HG03159 (cell line): ENCODE data around the gene MTA1.
A peak's percentile ranks its signal among the peaks of the same experiment; 100 is the strongest.

Source experiments
- ATAC-seq: cut with Tn5 transposase; IDR thresholded peaks from one replicate; pipeline ENCODE4 v1.9.1; 2021; ENCODE audit warnings: mild to moderate bottlenecking, moderate library complexity; ENCODE audit not compliant: unreplicated experiment

The MTA1 gene

GRCh38 chr14:105401699-105402098, 17.9 kb upstream of the MTA1 start:
- ATAC-seq, result no peak

- no peak for ATAC-seq
These were observed 11.0 kb upstream of the MTA1 start for GRCh38 chr14:105408592-105408991.

- ATAC-seq, result no peak
These were observed 10.3 kb upstream of the MTA1 start for GRCh38 chr14:105409364-105409763.

GRCh38 chr14:105410642-105411016, 9.0 kb upstream of the MTA1 start:
- ATAC-seq, result no peak

GRCh38 chr14:105411017-105411941, 8.3 kb upstream of the MTA1 start:
- no peak for ATAC-seq

- ATAC-seq, result no peak
These were observed 7.4 kb upstream of the MTA1 start for GRCh38 chr14:105411985-105412770.

- no peak for ATAC-seq
These were observed 6.7 kb upstream of the MTA1 start for GRCh38 chr14:105412771-105413543.

- no peak for ATAC-seq
These were observed 6.1 kb upstream of the MTA1 start for GRCh38 chr14:105413544-105413886.

GRCh38 chr14:105414456-105415371, 4.9 kb upstream of the MTA1 start:
- ATAC-seq, result peak; percentile 74

- no peak for ATAC-seq
These were observed 3.9 kb upstream of the MTA1 start for GRCh38 chr14:105415481-105416428.

GRCh38 chr14:105416671-105417070, 3.0 kb upstream of the MTA1 start:
- ATAC-seq, result no peak

- no peak for ATAC-seq
These were observed 1.9 kb upstream of the MTA1 start for GRCh38 chr14:105417690-105418121.

GRCh38 chr14:105418269-105419194, 1.1 kb upstream of the MTA1 start:
- ATAC-seq, result no peak

GRCh38 chr14:105420101-105420973, 710 bp downstream of the MTA1 start:
- no peak for ATAC-seq

- no peak for ATAC-seq
These were observed 1.5 kb downstream of the MTA1 start for GRCh38 chr14:105420974-105421674.
